Measurements from ENCODE around the gene NOP53. TPM values are rescaled to one million over a fixed set of nuclear protein-coding genes. Genes with fewer than 3 reads are reported as not detected.

The NOP53 gene
- total and polyA plus RNA-seq, 2 of the 8 experiments (the other 6 are each of a cell fraction or from before 2014, with no cell fraction given): 107 to 245 TPM

GRCh38 chr19:47716270-47716937 is 28.9 kb upstream of the NOP53 start:
- no peak overlapping the region for H3K18ac ChIP-seq (ENCODE audit: extremely low read depth, low read length)
- CTCF ChIA-PET (ENCODE audit: partially characterized antibody): interaction anchor here (0.6 to 24.9 kb wide), 11 partner anchors 9 to 432 kb away, joined by 3 to 436 read pairs (median 5); partner anchors contain the start of gene NOP53
- TF ChIP-seq RNF2 (IDR thresholded peaks at IDR 0.05; ENCODE audit: borderline replicate concordance, low read depth, low read length, missing control alignments, poor library complexity, severe bottlenecking): no peak
- TF ChIP-seq CBX5 (IDR thresholded peaks at IDR 0.05; ENCODE audit: low read depth, low read length): no peak
- TF ChIP-seq BRCA1 (IDR thresholded peaks at IDR 0.05; ENCODE audit: low read depth, low read length): no peak
- TF ChIP-seq JUND (IDR thresholded peaks at IDR 0.05; ENCODE audit: low read length): no peak
- TF ChIP-seq USF2 (IDR thresholded peaks at IDR 0.05; ENCODE audit: low read length): no peak
- no peak for TF ChIP-seq TBP (IDR thresholded peaks at IDR 0.05; ENCODE audit: low read depth, low read length)
- no peak for TF ChIP-seq MAFK (IDR thresholded peaks at IDR 0.05; ENCODE audit: low read depth, low read length)
- no peak for TF ChIP-seq RFX5 (IDR thresholded peaks at IDR 0.05; ENCODE audit: borderline replicate concordance, low read depth, low read length)
- no peak for TF ChIP-seq GTF2F1 (IDR thresholded peaks at IDR 0.05; ENCODE audit: borderline replicate concordance, low read depth, low read length)
- TF ChIP-seq CTBP2 (IDR thresholded peaks at IDR 0.05; ENCODE audit: borderline replicate concordance, insufficient read depth, insufficient read length, low read length): no peak
- no peak for TF ChIP-seq FOSL1 (IDR thresholded peaks at IDR 0.05; ENCODE audit: insufficient read depth, low read depth, low read length)

More at GRCh38 chr19:47716270-47716937, 28.9 kb upstream of the NOP53 start:
- FAIRE-seq (no peak), DNase-seq (ENCODE audit: low read depth in 1 of 2, low spot score in 2 of 2) (no peak)
- H3K4me3 ChIP-seq (ENCODE audit: extremely low read depth in 1 of 4, insufficient read depth in 2 of 4, low read depth in 3 of 4, low read length in 4 of 4): no peak overlapping the region
- H2AFZ ChIP-seq (ENCODE audit: low read length): no peak overlapping the region
- 92% methylated on average over 12 of the region's 32 CpGs; no CpG with 5 or more reads in 1 of the 2 experiments for WGBS, 2 experiments (ENCODE audit: extremely low coverage in 1 of 2, insufficient coverage in 1 of 2, insufficient read length in 1 of 2, insufficient replicate concordance in 2 of 2, low coverage in 1 of 2, low lambda C conversion rate in 2 of 2, missing lambda C conversion rate in 1 of 2)
- no peak overlapping the region for H4K5ac ChIP-seq (ENCODE audit: insufficient read length, low read depth, low read length)
- H3K9ac ChIP-seq (replicated peaks in 1 of 4; ENCODE audit: extremely low read depth in 1 of 4, low read depth in 3 of 4, low read length in 3 of 4): no peak overlapping the region
- no peak overlapping the region for H3K4ac ChIP-seq (replicated peaks; ENCODE audit: insufficient read length, low read depth, low read length)
- no peak overlapping the region for H3K4me2 ChIP-seq (ENCODE audit: insufficient read depth in 1 of 2, low read depth in 2 of 2, low read length in 2 of 2)
- H2BK15ac ChIP-seq (ENCODE audit: low read length): no peak overlapping the region
- H2BK12ac ChIP-seq (ENCODE audit: low read depth, low read length): no peak overlapping the region
- H3K56ac ChIP-seq (replicated peaks; ENCODE audit: insufficient read length, low read depth, low read length): no peak overlapping the region
- no peak overlapping the region for H2BK120ac ChIP-seq (replicated peaks; ENCODE audit: low read depth, low read length)
- no peak overlapping the region for H2BK20ac ChIP-seq (ENCODE audit: low read length)
- H3K27me3 ChIP-seq (replicated peaks in 1 of 4; ENCODE audit: control insufficient read depth in 3 of 4, extremely low read depth in 1 of 4, insufficient read depth in 3 of 4, low read length in 3 of 4): no peaks in the 10 kb centered on the region
- no peak overlapping the region for H4K91ac ChIP-seq (replicated peaks; ENCODE audit: insufficient read length, low read length)
- H3K14ac ChIP-seq (ENCODE audit: insufficient read length): no peak overlapping the region
- H3K4me1 ChIP-seq (replicated peaks in 1 of 4; ENCODE audit: control insufficient read depth in 3 of 4, insufficient read depth in 4 of 4, low read length in 3 of 4): peaks cover 0 to 4% (median 3%) of the 10 kb centered on the region in 4 experiments; a peak in 4 of 7 replicates
- H2BK5ac ChIP-seq (ENCODE audit: low read depth, low read length): no peak overlapping the region
- H3K27ac ChIP-seq (ENCODE audit: low read depth, low read length): no peak overlapping the region
- H3K79me1 ChIP-seq (ENCODE audit: low read depth, low read length): no peaks in the 10 kb centered on the region
- no peaks in the 10 kb centered on the region for H3K36me3 ChIP-seq (ENCODE audit: control insufficient read depth in 2 of 4, insufficient read depth in 4 of 4, low read length in 3 of 4)
- no peaks in the 10 kb centered on the region for H3K79me2 ChIP-seq (ENCODE audit: control insufficient read depth in 1 of 2, insufficient read depth in 2 of 2, low read length in 2 of 2)
- H4K8ac ChIP-seq (ENCODE audit: extremely low read depth, insufficient read depth, low read length): no peak overlapping the region
- peaks cover 5% of the 10 kb centered on the region; the same call in 1 of the 2 replicates for H3K23me2 ChIP-seq (ENCODE audit: low read depth, low read length)
- POLR2A ChIA-PET (ENCODE audit: partially characterized antibody): interaction anchor here (0.6 to 3.0 kb wide), 4 partner anchors 14 to 65 kb away, joined by 3 to 8 read pairs (median 4); no protein-coding TSS in a partner anchor
- peaks cover 3% of the 10 kb centered on the region in 2 experiments; a peak in 1 of 4 replicates for H3K9me3 ChIP-seq (ENCODE audit: insufficient read depth in 2 of 2, low read depth in 1 of 2, low read length in 1 of 2)
- H2AK5ac ChIP-seq (ENCODE audit: low read depth, low read length): no peak overlapping the region
- no peak overlapping the region for H3K23ac ChIP-seq (ENCODE audit: insufficient read length)
- peaks cover 0 to 4% of the 10 kb centered on the region in 2 experiments for H4K20me1 ChIP-seq (replicated peaks in 1 of 2; ENCODE audit: control insufficient read depth in 1 of 2, insufficient read depth in 2 of 2, low read length in 2 of 2)
